Sigmoid colon (tissue), 7 donors: Measurements from ENCODE around the gene FAM98B. TPM values are rescaled to one million over a fixed set of nuclear protein-coding genes. Genes with fewer than 3 reads are reported as not detected.

Experiments used
- DNase-seq: peaks from one replicate; pipeline ENCODE4 v3.0.0-alpha.2; 2019
- H3K27ac ChIP-seq, 4 donors: fragments of 200-600 bp; sonication (generic); one replicate each; pipeline ENCODE4 v1.5.1; 2016 to 2019; ENCODE audit warnings: mild to moderate bottlenecking in 1 of 4
- H3K27me3 ChIP-seq, 3 donors: fragments of 200-600 bp; sonication (generic); one replicate each; pipeline ENCODE4 v1.5.1; 2019; ENCODE audit warnings: mild to moderate bottlenecking in 1 of 3
- H3K36me3 ChIP-seq, 4 donors: fragments of 200-600 bp; sonication (generic); one replicate each; pipeline ENCODE4 v1.5.1; 2016 to 2019
- H3K4me1 ChIP-seq, 4 donors: fragments of 200-600 bp; sonication (generic); one replicate each; pipeline ENCODE4 v1.5.1; 2017 to 2019
- H3K4me3 ChIP-seq, 4 donors: fragments of 200-600 bp; sonication (generic); one replicate each; pipeline ENCODE4 v1.5.1; 2017 to 2019; ENCODE audit warnings: mild to moderate bottlenecking in 2 of 4, moderate library complexity in 1 of 4
- H3K9me3 ChIP-seq, 4 donors: fragments of 200-600 bp in 3 of 4; sonication (generic) in 3 of 4; one replicate each; pipeline versions ENCODE4 v1.5.1 to v1.6.1; 2013 to 2019
- EP300 ChIP-seq, 4 donors: sonication (generic); formaldehyde crosslinking; IDR thresholded peaks; one replicate each; pipeline ENCODE4 v1.6.1; 2017; ENCODE audit warnings: antibody characterized with exemption in 4 of 4
- POLR2A ChIP-seq, 2 donors: fragments of 450-650 bp; IDR thresholded peaks; one replicate each; pipeline ENCODE4 v1.6.1; 2016; ENCODE audit warnings: antibody characterized with exemption in 2 of 2, mild to moderate bottlenecking in 2 of 2, moderate library complexity in 2 of 2
- POLR2AphosphoS5 ChIP-seq, 4 donors: sonication (generic); formaldehyde crosslinking; IDR thresholded peaks; one replicate each; pipeline ENCODE4 v1.6.1; 2017; ENCODE audit warnings: antibody characterized with exemption in 4 of 4
- WGBS, 2 donors: extraction: QIAGEN DNeasy Blood & Tissue Kit; methylation state at CpG; one replicate each; pipeline ENCODE4 v1.1.7; 2013; 5-methylcytosine and 5-hydroxymethylcytosine counted together
- intact Hi-C: fragments of 100-400 bp; cut with DNase I; formaldehyde crosslinking; loops from one replicate; pipeline ENCODE4 v1.15.1; 2023
- polyA plus RNA-seq, 3 donors: library from polyadenylated mRNA; stranded (reverse); fragments of 200-250 nt; gene quantifications; one replicate each; pipeline ENCODE4 v1.2.3, GENCODE V29; 2013
- total RNA-seq, 4 donors: library from RNA; depleted of rRNA; stranded (reverse); fragments of >200 nt; gene quantifications; one replicate each; pipeline ENCODE4 v1.1.0, GENCODE V29; 2016
- TF ChIP-seq, protein P1 (sequence below), 4 experiments: fragments of 450-650 bp in 3 of 4; fragments of 200-600 bp in 1 of 4; IDR thresholded peaks; one replicate each; pipeline ENCODE4 v1.5.1; 2016 to 2019; ENCODE audit warnings: antibody characterized with exemption in 4 of 4, mild to moderate bottlenecking in 3 of 4, moderate library complexity in 2 of 4
- donor health status: healthy with polysubstance abuse.
- donor health status: Bipolar disorder and iron deficiency.
- donor health status: healthy.

FAM98B gene
- total and polyA plus RNA-seq, 7 donors: 10.9 to 16.6 (median 12.5) TPM

DNA sequence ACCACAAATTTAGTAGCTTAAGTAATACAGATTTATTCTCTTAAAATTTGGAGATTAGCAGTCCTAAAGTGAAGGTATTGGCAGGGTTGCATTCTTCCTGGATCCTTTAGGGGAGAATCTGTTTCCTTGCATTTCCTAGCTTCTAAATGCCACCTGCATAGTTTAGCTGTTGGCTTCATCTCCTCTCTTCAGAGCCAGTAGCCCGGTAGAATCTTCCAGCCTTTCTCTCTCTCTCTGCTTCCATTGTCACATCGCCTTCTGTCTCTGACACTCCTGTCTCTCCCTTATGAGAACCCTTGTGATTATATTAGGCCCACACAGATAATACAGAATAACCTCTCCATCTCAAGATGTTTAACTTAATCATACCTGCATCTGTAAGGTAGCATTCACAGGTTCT, 21.4 kb downstream of the FAM98B start:
- H3K36me3 ChIP-seq: peaks cover 0 to 75% (median 9%) of the 10 kb centered on the region in 4 donors
- no peak overlapping the region for H3K4me3 ChIP-seq
- intact Hi-C loops: loop anchor here (2.0 kb wide), 1 partner anchor 207 kb away; no protein-coding TSS in a partner anchor
- no peak overlapping the region for H3K27ac ChIP-seq
- TF ChIP-seq POLR2AphosphoS5 (IDR thresholded peaks at IDR 0.05) (no peak), POLR2A (IDR thresholded peaks at IDR 0.05) (no peak), EP300 (IDR thresholded peaks at IDR 0.05) (no peak)
- TF ChIP-seq, protein P1, sequence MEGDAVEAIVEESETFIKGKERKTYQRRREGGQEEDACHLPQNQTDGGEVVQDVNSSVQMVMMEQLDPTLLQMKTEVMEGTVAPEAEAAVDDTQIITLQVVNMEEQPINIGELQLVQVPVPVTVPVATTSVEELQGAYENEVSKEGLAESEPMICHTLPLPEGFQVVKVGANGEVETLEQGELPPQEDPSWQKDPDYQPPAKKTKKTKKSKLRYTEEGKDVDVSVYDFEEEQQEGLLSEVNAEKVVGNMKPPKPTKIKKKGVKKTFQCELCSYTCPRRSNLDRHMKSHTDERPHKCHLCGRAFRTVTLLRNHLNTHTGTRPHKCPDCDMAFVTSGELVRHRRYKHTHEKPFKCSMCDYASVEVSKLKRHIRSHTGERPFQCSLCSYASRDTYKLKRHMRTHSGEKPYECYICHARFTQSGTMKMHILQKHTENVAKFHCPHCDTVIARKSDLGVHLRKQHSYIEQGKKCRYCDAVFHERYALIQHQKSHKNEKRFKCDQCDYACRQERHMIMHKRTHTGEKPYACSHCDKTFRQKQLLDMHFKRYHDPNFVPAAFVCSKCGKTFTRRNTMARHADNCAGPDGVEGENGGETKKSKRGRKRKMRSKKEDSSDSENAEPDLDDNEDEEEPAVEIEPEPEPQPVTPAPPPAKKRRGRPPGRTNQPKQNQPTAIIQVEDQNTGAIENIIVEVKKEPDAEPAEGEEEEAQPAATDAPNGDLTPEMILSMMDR (IDR thresholded peaks at IDR 0.05): no peak
- H3K27me3 ChIP-seq: no peaks in the 10 kb centered on the region
- no peaks in the 10 kb centered on the region for H3K9me3 ChIP-seq
- H3K4me1 ChIP-seq: no peaks in the 10 kb centered on the region
- WGBS, 2 donors: 95 to 98% methylated on average over 2 of the region's 2 CpGs
- no peak for DNase-seq

DNA sequence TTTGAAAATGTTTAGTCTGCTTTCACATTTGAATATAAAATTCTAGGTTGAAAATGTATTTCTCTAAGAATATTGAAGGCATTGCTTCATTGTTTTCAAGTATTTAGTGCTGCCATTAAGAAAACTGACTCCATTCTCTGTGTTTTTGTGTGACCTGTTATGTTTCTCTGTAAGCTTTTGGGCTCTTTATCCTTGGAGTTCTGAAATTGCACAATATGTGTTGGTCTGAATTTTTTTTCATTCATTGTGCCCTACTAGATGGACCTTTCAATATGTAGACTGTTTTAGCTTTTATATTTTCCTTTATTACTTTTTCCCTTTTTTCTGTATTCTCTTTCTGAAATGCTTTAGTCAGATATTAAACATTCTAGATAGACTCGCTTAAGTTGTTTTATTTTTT, 22.2 kb downstream of the FAM98B start:
- intact Hi-C loops: no loop called here
- Histone ChIP-seq H3K4me1 (no peaks in the 10 kb centered on the region), H3K27me3 (no peaks in the 10 kb centered on the region), H3K4me3 (no peak overlapping the region), H3K27ac (no peak overlapping the region), H3K9me3 (no peaks in the 10 kb centered on the region), H3K36me3 (peaks cover 1 to 72% (median 8%) of the 10 kb centered on the region in 4 donors)
- DNase-seq: no peak
- TF ChIP-seq POLR2A (IDR thresholded peaks at IDR 0.05) (no peak), POLR2AphosphoS5 (IDR thresholded peaks at IDR 0.05) (no peak), EP300 (IDR thresholded peaks at IDR 0.05) (no peak)
- TF ChIP-seq, protein P1 (IDR thresholded peaks at IDR 0.05): no peak
- WGBS, 2 donors: 96 to 100% methylated on average over 1 of the region's 1 CpG

DNA sequence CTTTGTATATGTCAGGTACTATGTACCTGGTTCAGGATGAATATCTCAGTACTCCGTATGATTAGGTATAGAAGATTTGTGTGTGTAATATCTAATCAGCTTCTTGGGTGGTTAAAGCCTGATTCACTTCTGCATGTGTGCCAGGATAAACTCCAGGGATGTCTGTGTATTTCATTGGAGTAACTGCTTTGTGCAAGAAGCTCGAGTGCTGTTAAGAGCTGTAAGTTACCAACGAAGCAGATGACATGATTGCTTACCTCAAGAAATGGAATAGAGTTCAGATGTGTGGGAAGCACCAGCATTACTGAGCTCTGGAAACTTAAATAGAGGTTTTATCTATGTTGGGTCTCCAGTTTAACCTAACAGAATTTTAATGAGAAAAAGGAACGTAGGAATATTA, 23.7 kb downstream of the FAM98B start:
- H3K27ac ChIP-seq: no peak overlapping the region
- H3K36me3 ChIP-seq: peaks cover 4 to 72% (median 9%) of the 10 kb centered on the region in 4 donors
- TF ChIP-seq POLR2A (IDR thresholded peaks at IDR 0.05) (no peak), EP300 (IDR thresholded peaks at IDR 0.05) (no peak), POLR2AphosphoS5 (IDR thresholded peaks at IDR 0.05) (no peak)
- TF ChIP-seq, protein P1 (IDR thresholded peaks at IDR 0.05): no peak
- H3K27me3 ChIP-seq: no peaks in the 10 kb centered on the region
- no peaks in the 10 kb centered on the region for H3K9me3 ChIP-seq
- no peaks in the 10 kb centered on the region for H3K4me1 ChIP-seq
- no peak overlapping the region for H3K4me3 ChIP-seq
- intact Hi-C loops: no loop called here
- no peak for DNase-seq
- WGBS, 2 donors: 86 to 88% methylated on average over 4 of the region's 4 CpGs

DNA sequence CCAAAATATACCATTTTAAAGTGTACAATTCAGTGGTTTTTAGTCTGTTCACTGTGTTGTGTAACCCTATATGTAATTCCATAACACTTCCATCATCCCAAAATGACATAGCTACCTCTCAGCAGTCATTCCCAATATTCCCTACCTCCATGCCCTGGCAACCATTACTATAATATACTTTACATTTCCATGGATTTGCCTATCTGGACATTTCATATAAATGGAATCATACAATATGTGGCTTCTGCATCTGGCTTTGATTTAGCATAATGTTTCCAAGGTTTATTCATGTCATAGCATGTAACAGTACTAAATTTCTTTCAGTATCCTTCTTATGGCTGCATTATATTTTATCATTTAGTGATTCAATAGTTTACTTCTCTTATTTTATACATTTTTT, 25.3 kb downstream of the FAM98B start:
- Histone ChIP-seq H3K27me3 (no peaks in the 10 kb centered on the region), H3K4me3 (no peak overlapping the region), H3K4me1 (no peaks in the 10 kb centered on the region), H3K9me3 (no peaks in the 10 kb centered on the region), H3K36me3 (peaks cover 4 to 63% (median 9%) of the 10 kb centered on the region in 4 donors), H3K27ac (no peak overlapping the region)
- DNase-seq: no peak
- TF ChIP-seq, protein P1 (IDR thresholded peaks at IDR 0.05): no peak
- TF ChIP-seq EP300 (IDR thresholded peaks at IDR 0.05) (no peak), POLR2AphosphoS5 (IDR thresholded peaks at IDR 0.05) (no peak), POLR2A (IDR thresholded peaks at IDR 0.05) (no peak)
- intact Hi-C loops: no loop called here

DNA sequence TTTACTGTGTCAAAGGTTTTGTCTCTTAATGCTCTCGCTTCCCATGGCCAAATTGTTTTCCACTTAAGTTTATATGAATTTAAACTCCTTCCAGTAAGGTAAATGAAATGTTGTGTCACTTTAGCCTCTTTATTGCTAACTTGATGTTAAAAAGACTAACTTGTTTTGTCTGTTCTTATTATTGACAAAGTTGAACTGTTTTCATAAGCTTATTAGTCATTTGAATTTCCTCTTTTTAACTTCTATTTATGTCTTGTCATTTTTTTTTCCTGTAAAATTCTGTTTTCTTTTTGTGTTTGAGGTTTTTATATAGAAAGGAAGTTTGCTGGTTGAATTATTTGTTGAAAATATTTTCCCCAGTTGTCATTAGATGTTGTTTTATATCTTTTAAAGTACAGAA, 25.8 kb downstream of the FAM98B start:
- WGBS, 2 donors: 90 to 96% methylated on average over 1 of the region's 1 CpG
- TF ChIP-seq, protein P1 (IDR thresholded peaks at IDR 0.05): no peak
- no peak for TF ChIP-seq POLR2AphosphoS5 (IDR thresholded peaks at IDR 0.05)
- no peak for TF ChIP-seq EP300 (IDR thresholded peaks at IDR 0.05)
- no peak for TF ChIP-seq POLR2A (IDR thresholded peaks at IDR 0.05)
- H3K27ac ChIP-seq: no peak overlapping the region
- intact Hi-C loops: no loop called here
- H3K4me3 ChIP-seq: no peak overlapping the region
- no peaks in the 10 kb centered on the region for H3K4me1 ChIP-seq
- no peak for DNase-seq
- no peaks in the 10 kb centered on the region for H3K27me3 ChIP-seq
- peaks cover 4 to 58% (median 7%) of the 10 kb centered on the region in 4 donors for H3K36me3 ChIP-seq
- no peaks in the 10 kb centered on the region for H3K9me3 ChIP-seq
